ENCODE data around the gene MPZL2.

Gene MPZL2

DNA sequence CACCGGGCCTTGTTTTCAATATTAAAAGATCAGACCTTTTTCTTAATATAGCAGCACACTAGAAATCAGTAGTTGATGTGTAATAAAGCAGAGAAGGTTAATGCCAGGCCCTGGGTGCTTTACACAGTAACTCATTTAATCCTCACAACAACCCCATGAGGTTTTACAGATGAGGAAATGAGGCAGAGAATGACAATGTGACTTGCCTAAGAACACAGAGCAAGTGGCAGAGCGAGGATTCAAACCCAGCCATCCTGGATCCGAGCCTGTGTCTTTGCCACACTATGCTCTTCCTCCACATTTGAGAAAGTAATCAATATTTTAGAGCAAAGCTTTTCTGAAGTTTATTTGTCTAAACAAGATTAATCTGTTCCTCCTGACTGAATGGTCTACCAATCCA is 46.5 kb downstream of the MPZL2 start:
- DNase-seq, result no peak

DNA sequence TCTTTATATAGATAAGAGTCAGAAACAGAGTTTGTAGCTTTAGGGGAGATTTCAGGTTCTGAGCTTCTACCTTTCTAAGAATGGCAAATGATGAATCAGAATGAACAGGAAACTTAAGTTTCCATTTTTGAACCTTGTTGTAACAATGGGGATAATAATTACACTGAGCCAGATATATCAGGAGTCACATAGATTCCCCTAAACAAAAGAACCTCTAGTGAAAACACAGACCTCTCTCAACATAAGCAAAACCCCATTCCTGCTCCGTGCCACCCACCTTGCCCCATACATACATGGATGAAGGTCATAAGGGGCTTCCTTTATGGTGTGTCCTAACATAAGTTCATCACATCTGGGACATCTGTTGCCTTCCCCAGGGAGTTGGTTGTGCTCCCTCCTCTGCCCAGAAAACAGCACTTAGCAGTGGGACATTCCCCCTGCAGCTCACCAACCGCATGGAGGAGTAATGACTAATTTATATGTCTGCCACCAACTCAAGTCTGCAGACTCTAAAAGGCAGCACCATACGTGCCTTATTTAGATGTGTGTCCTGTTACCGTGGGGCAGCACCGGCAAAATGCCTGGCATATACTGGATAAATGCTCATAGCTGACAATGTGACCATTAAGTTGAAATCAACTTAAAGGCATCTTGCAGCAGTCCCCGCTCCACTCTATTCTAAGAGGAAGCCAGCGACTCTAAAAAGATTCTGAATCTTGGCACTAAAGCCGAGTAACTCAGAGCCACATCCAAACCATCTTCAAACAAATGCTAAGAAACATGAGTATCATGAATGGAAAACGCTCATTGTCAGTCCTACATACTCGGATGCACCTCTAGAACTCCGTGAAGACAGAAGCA is 47.2 kb downstream of the MPZL2 start:
- DNase-seq, result no peak

DNA sequence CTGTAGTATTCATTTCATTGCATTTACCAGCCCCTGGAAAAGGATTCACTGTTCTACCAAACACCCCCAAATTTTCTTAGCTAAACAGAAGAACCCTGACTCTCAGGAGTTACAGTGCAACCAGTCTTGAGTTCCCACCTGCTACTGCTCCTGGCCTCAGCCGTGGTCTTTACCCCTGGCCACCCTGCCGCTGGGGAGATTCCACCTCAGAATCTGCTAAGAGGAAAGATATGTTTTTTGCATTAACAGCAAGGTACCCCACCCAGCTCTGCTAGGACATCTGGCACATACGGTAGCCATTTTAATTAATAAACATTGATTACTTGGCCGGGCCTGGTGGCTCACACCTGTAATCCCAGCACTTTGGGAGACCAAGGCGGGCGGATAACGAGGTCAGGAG is 48.3 kb downstream of the MPZL2 start:
- DNase-seq, result no peak

DNA sequence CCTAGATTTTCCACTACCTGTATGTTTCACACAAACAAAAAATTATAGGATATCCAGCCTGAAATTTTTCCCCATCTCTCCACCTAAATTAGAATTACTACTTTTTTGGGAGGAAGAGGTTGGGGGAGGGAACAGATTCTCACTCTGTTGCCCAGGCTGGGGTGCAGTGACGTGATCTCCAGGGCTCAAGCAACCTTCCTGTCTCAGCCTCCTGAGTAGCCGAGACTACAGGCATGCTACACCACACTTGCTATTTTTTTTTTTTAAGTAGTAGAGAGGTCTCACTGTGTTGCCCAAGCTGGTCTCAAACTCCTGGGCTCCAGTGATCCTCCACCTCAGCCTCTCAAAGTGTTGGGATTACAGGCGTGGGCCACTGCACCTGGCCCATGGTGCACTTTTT is 48.8 kb downstream of the MPZL2 start:
- no peak for DNase-seq

DNA sequence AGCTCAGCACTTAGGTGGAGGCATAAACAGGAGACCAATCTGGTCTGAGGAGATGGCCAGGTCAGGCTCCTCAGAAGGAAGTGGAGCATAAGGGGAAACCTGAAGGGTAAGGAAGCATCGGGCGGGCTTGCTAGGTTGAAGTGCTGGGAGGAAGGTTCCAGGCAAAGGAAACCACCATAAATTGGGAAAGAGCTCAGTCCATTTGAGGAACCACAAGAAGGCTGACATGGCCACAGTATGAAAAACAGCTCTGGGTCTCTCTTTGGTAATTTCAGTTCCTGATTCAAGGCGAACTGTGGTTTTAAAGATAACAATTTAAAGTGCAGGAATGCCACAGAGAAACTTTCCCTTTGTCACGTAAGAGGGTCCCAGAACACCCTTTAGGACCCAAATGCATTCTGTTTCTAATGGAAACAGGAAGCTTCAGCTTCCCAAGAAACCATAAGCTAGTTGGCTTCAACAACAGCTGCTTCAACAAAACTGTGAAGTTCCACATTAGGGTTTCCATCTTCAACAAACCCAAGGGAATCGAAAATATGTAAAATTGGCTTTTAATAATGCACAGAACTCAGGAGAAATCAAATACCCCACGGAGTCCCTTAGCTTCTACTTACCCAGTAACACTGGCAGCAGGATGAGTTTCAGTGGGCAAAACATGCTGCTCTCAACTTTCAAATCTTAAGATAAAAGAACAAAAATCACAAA is 49.7 kb downstream of the MPZL2 start:
- DNase-seq, result no peak

DNA sequence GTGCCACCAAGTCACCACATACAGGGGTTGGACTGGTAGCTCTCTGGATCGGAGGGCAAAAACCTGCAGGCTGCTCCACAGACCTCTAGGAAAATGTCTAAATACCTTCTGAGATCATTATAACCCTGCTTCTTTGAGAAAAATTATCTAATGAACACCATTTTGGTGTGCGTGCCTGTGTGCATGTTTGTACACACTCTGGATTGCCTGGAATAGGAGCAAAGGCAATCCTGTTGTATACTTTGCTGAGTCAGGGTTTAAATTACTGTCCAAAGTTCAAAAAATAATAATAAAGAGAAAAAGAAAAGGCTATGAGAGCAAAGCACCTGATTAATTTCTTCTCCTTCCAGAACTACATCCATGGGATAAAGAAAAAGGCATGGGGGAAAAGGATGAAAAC is 50.3 kb downstream of the MPZL2 start:
- no peak for DNase-seq

DNA sequence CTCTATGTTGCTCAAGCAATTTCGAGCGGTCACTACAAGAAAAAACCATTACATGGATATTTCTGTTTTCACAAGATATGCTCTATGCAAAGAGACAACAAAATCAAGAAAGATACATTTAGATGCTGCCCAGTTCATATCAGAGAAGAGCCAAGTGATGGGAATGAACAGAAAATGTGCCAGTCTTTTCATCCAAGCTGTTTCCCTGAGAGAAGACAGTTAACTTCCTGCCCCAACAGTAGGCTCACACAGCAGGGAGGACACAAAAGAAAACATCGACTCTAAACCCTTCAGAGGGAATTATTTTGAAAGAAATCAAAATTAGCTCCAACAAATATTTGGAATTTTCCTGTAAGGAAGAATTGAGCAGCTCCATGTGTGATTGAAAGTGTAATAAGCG is 50.9 kb downstream of the MPZL2 start:
- no peak for DNase-seq

DNA sequence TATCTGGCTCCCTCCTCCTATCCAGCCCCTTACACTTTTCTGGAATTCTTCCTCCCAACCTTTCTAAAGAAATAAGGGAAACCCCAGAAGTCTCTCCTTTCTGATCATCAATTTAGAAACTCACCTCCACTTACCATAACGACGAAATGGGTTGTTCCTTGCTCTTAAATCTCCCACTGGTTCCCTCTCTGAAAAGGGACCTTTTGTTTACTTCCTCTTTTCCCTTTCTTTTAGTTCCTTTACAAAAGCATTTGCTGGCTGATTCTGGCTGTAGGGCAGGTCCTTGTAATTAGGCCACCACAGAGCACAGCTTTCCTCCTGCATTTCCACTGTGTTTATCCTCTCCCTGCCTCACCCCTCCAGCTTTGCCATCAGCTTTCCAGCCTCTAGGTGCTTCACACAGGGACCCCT is 51.3 kb downstream of the MPZL2 start:
- no peak for DNase-seq

DNA sequence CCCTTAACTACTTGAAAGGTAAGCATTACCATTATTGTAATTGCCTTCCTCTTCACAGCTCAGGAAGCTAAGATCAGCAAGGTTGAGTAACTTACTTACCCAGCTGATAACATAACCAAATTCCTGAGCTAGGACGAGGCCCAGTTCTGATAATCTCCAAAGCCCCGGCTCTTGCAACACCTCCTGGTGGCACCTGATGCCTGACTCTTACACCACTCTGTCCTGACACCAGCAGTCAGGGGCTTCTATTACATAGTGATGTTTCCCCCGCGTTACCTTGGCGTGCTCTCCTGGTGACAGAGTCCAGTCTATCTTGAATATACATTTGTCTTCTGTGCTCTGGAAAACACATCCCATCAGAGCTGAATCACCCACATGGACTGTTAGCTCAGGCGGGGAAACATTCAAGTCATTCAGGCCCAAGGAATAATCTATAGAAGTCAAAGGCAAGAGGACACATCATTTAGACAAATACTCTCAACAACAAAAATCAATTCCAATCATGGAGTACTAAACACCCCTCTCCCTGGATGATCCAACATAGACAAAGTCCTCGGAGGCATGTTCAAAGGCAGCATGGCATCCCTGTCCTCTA is 51.9 kb downstream of the MPZL2 start:
- no peak for DNase-seq

DNA sequence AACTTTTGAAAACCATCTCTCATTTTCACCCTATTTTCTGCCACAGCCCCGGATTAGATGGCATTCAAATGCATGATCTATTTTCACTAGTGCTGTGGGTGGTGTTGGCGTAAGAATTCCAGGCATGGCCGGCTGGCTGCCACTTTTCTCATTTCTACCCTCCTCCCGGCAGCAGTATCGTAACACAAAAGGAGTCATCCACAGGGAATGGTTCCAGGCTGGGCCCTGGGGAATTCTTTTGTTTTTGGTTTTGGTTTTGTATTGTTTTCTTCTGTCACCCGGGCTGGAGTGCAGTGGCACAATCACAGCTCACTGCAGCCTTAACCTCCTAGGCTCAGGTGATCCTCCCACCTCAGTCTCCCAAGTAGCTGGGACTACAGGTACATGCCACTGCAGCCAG is 53.1 kb downstream of the MPZL2 start:
- no peak for DNase-seq

DNA sequence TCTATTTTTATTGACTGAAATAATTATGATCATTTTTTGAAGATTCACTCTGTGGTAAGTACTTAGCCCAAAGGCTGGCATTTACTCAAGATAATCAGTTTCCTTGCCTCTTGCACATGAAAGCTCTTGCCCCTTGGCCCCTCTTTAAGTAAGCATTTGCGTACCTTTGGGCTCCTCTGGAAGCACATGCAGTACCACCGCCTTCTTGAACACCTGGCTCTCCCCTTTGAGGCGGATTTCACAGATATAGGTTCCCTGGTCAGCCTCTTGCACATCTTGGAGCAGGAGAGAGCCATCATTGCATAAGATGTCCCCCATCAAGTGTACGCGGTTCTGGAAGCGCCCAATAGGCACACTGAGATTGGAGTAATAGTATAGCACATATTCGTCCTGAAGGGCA is 53.8 kb downstream of the MPZL2 start:
- no peak for DNase-seq

DNA sequence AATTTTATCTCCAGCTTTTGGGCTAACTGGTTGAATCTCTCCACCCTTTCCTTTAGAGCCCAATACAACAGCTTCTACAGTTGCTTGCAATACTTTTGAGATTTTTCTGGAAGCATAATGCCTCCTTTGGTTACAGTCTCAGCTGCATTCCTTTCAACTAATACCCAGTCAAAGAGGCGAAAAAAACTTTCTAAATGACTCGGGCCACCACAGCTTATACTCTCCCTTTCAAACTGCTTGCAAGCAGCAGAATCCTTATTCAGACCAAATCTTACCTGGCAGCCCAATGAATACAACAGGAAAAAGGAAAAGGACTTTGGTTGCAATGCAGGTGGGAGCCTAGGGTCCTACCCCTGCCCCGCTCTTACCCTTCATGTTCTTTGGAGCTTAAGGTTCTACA is 55.1 kb downstream of the MPZL2 start:
- no peak for DNase-seq

DNA sequence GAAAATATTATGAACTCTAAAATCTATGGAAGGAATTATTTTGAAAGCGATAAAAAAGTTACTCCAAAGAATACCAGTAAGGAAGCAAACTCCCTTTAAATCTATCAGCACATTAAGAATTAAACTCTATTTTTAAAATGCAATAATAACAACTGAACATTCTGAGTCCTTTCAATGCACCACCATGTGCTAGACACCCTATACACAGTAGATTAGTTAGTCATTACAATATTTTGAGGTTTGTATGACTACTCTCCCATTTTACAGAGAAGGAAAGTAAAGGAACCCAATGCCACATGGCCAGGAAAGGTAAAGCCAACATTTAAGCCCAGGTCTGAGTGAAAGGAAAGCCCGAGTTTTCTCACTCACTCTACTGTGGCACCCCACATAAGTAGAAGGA is 57.0 kb downstream of the MPZL2 start:
- DNase-seq, result no peak

DNA sequence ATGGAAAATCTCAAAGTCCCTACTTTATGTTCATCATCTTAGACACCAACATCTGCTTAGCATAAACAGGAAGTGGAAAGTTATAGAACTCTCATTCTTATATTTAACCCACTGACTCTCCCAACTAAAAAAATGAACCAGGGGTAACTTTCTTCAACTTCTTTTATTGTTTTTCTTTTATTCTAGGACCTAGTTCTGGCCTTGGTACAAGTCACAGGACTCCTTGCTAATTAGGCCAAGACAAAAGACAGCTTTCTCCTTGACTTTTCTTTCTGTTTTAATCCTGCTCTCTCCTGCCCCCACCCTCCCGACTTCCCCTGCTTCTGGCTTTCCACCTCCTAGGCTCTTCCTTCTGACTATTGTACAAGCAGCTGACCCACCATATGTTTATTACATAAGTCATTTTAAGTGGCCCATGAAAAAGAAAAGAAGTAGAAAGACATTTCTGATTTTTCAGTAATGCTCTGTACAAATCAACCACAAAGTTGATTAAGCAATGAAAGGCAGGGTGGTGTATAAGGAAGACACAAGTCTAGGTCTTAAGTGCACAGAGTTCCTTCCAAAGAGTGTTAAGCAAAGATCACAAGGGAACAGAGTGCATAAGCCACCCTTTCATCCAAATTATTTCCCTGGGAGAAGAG is 57.6 kb downstream of the MPZL2 start:
- no peak for DNase-seq

DNA sequence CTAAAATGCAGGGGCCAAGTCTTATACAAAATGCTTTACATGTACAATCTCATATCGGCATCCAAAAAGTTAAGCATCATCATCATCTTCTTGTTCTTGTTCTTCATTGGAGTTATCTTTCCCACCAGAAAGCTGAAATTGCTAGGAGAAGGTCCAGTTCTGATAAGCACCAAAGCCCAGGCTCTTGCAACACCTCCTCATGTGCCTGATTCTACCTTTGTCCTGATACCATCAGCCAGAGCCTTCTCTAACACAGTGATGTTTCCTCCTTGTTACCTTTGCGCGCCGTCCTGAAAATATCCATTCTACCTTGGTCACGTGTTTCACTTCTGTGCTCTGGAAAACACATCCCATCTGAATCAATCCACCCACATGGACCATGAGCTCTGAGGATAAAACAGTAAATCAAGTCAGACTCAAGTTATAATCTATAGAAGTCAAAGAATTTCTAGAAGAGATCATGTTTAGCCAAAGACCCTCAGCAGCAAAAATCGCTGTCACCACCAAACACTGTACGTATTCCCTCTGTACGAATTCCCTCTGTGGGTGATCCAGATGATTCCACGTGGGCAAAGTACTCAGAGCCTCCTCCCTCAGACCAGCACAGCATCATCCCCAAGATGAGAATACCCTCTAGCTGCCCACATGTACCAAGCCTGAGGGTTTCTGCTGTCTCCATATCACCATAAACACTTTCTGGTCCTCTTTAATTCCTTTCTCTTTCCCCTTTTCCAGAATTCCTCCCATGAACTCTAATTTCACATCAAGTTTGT is 58.3 kb downstream of the MPZL2 start:
- no peak for DNase-seq

Measured in NK-92 treated with Interleukin-12 subunit alpha and Interleukin-12 subunit beta, amount 100 ng/mL, for 24 hours (cell line).